H7 (cell line): ENCODE measurements around the gene ZNF735. TPM values are rescaled to one million over a fixed set of nuclear protein-coding genes. Genes with fewer than 3 reads are reported as not detected.
"Not testable (repeated sequence)": the region's sequence is repeated elsewhere in the genome, so short reads cannot be mapped to it uniquely, and the experiment has no call there.

Experiments used
- DNase-seq: peaks from one replicate; pipeline ENCODE4 v3.0.0; 2012
- H3K27me3 ChIP-seq: 2 replicates; pipeline ENCODE4 v1.6.0; 2011; ENCODE audit warnings: mild to moderate bottlenecking, low read length; ENCODE audit not compliant: control insufficient read depth, insufficient read depth
- H3K36me3 ChIP-seq: replicated peaks from 2 replicates; pipeline ENCODE4 v1.5.1; 2011; ENCODE audit warnings: low read length; ENCODE audit not compliant: control insufficient read depth, insufficient read depth
- H3K4me3 ChIP-seq: 2 replicates; pipeline ENCODE4 v1.5.1; 2011; ENCODE audit warnings: low read depth, mild to moderate bottlenecking, control low read depth, low read length, moderate library complexity; ENCODE audit not compliant: insufficient read depth
- total RNA-seq: library from RNA; depleted of rRNA; stranded (reverse); fragments of >200 nt; shearing (Covaris generic); gene quantifications from 2 replicates; pipeline ENCODE4 v1.2.3, GENCODE V29; 2014; rRNA removed

The ZNF735 gene
- total RNA-seq: not detected in 2 replicates

GRCh38 chr7:64206903-64207302, at the start of gene ZNF735:
TSS of gene ZNF735 (plus strand) at chr7:64207203. CDS start at chr7:64207203, 0 bp downstream.
- DNase-seq: no peak
- H3K4me3 ChIP-seq: no peak within 1 kb of the TSS
- H3K27me3 ChIP-seq: no peaks in the 10 kb centered on the region
- no peaks in the 10 kb centered on the region for H3K36me3 ChIP-seq

GRCh38 chr7:64170974-64171373, 36.0 kb upstream of the ZNF735 start:
- not testable (repeated sequence) for DNase-seq, H3K4me3 ChIP-seq, H3K36me3 ChIP-seq, H3K27me3 ChIP-seq

- no peak overlapping the region for H3K4me3 ChIP-seq
- DNase-seq: no peak
These were observed 32.7 kb upstream of the ZNF735 start for GRCh38 chr7:64174328-64174727.

GRCh38 chr7:64174941-64175340, 32.1 kb upstream of the ZNF735 start:
- no peaks in the 10 kb centered on the region for H3K36me3 ChIP-seq
- DNase-seq: no peak
- no peaks in the 10 kb centered on the region for H3K27me3 ChIP-seq
- no peak overlapping the region for H3K4me3 ChIP-seq

More at GRCh38 chr7:64174328-64174727, 32.7 kb upstream of the ZNF735 start:
- Histone ChIP-seq H3K27me3 (no peaks in the 10 kb centered on the region), H3K36me3 (no peaks in the 10 kb centered on the region)

GRCh38 chr7:64180989-64181388, 26.0 kb upstream of the ZNF735 start:
- no peak overlapping the region for H3K4me3 ChIP-seq
- no peak for DNase-seq
- H3K27me3 ChIP-seq: no peaks in the 10 kb centered on the region
- no peaks in the 10 kb centered on the region for H3K36me3 ChIP-seq

- no peak for DNase-seq
- H3K36me3 ChIP-seq: no peaks in the 10 kb centered on the region
- no peak overlapping the region for H3K4me3 ChIP-seq
These were observed 25.4 kb upstream of the ZNF735 start for GRCh38 chr7:64181586-64181985.

GRCh38 chr7:64182036-64182790, 24.8 kb upstream of the ZNF735 start:
- no peak overlapping the region for H3K4me3 ChIP-seq
- no peaks in the 10 kb centered on the region for H3K36me3 ChIP-seq
- no peak for DNase-seq
- no peaks in the 10 kb centered on the region for H3K27me3 ChIP-seq

More at GRCh38 chr7:64181586-64181985, 25.4 kb upstream of the ZNF735 start:
- H3K27me3 ChIP-seq: no peaks in the 10 kb centered on the region

- Histone ChIP-seq H3K4me3 (no peak overlapping the region), H3K36me3 (no peaks in the 10 kb centered on the region)
- DNase-seq: peak; percentile 23
These were observed 23.8 kb upstream of the ZNF735 start for GRCh38 chr7:64183126-64183742.

GRCh38 chr7:64183827-64184372, 23.1 kb upstream of the ZNF735 start:
- no peaks in the 10 kb centered on the region for H3K36me3 ChIP-seq
- no peaks in the 10 kb centered on the region for H3K27me3 ChIP-seq
- no peak overlapping the region for H3K4me3 ChIP-seq
- DNase-seq: no peak

More at GRCh38 chr7:64183126-64183742, 23.8 kb upstream of the ZNF735 start:
- no peaks in the 10 kb centered on the region for H3K27me3 ChIP-seq

GRCh38 chr7:64184376-64184775, 22.6 kb upstream of the ZNF735 start:
- H3K36me3 ChIP-seq: no peaks in the 10 kb centered on the region
- H3K4me3 ChIP-seq: no peak overlapping the region
- no peak for DNase-seq
- no peaks in the 10 kb centered on the region for H3K27me3 ChIP-seq

GRCh38 chr7:64187408-64187807, 19.6 kb upstream of the ZNF735 start:
- Histone ChIP-seq H3K36me3 (no peaks in the 10 kb centered on the region), H3K27me3 (no peaks in the 10 kb centered on the region), H3K4me3 (no peak overlapping the region)
- no peak for DNase-seq

GRCh38 chr7:64192148-64192704, 14.8 kb upstream of the ZNF735 start:
- H3K27me3 ChIP-seq: no peaks in the 10 kb centered on the region
- no peak overlapping the region for H3K4me3 ChIP-seq
- DNase-seq: no peak
- no peaks in the 10 kb centered on the region for H3K36me3 ChIP-seq

GRCh38 chr7:64192775-64193174, 14.2 kb upstream of the ZNF735 start:
- DNase-seq: no peak
- Histone ChIP-seq H3K36me3 (no peaks in the 10 kb centered on the region), H3K27me3 (no peaks in the 10 kb centered on the region), H3K4me3 (no peak overlapping the region)

GRCh38 chr7:64219710-64220298, 12.8 kb downstream of the ZNF735 start:
- H3K36me3 ChIP-seq, H3K27me3 ChIP-seq, DNase-seq, H3K4me3 ChIP-seq: not testable (repeated sequence)
